ENCODE results near the gene OTUB2.

DNA sequence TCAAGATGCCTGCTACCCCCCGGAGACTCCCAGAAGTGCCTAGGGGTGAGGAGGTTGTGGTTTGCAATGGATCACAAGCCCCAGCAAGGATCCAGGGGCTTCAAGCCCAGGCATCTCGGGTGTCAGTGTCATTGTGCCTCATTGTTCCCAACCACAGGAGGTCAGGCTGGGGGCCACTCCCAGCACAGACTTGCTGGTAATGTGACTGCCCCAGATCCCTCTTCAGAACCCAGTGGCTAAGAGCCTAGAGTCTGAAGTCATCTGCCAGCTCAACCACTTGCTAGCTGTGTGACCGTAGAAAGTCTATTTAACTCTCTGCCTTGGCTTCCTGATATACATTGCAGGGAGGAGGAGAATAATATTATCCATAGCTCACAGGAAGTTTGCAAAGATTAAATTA lies 42.1 kb upstream of the OTUB2 start:
- TF ChIP-seq, protein P1, sequence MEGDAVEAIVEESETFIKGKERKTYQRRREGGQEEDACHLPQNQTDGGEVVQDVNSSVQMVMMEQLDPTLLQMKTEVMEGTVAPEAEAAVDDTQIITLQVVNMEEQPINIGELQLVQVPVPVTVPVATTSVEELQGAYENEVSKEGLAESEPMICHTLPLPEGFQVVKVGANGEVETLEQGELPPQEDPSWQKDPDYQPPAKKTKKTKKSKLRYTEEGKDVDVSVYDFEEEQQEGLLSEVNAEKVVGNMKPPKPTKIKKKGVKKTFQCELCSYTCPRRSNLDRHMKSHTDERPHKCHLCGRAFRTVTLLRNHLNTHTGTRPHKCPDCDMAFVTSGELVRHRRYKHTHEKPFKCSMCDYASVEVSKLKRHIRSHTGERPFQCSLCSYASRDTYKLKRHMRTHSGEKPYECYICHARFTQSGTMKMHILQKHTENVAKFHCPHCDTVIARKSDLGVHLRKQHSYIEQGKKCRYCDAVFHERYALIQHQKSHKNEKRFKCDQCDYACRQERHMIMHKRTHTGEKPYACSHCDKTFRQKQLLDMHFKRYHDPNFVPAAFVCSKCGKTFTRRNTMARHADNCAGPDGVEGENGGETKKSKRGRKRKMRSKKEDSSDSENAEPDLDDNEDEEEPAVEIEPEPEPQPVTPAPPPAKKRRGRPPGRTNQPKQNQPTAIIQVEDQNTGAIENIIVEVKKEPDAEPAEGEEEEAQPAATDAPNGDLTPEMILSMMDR (IDR thresholded peaks at IDR 0.05; ENCODE audit: poor library complexity): no peak
- TF ChIP-seq EZH2phosphoT487 (IDR thresholded peaks at IDR 0.05; ENCODE audit: low read depth, severe bottlenecking, unreplicated experiment): no peak
- no peak for TF ChIP-seq EZH2 (IDR thresholded peaks at IDR 0.05; ENCODE audit: borderline replicate concordance)
